Suprapubic skin (tissue), 4 donors: ENCODE data around the gene NFIA. TPM values are rescaled to one million over a fixed set of nuclear protein-coding genes. Genes with fewer than 3 reads are reported as not detected.

Source experiments
- DNase-seq, 2 donors: peaks; one replicate each; pipeline ENCODE4 v3.0.0-alpha.2; 2019; ENCODE audit warnings: low spot score in 2 of 2
- H3K27ac ChIP-seq: fragments of 200-600 bp; sonication (generic); one replicate; pipeline ENCODE4 v1.5.1; 2019
- H3K27me3 ChIP-seq: fragments of 200-600 bp; sonication (generic); one replicate; pipeline ENCODE4 v1.5.1; 2019
- H3K36me3 ChIP-seq: fragments of 200-600 bp; sonication (generic); one replicate; pipeline ENCODE4 v1.5.1; 2019
- H3K4me1 ChIP-seq: fragments of 200-600 bp; sonication (generic); one replicate; pipeline ENCODE4 v1.5.1; 2019
- H3K4me3 ChIP-seq: fragments of 200-600 bp; sonication (generic); one replicate; pipeline ENCODE4 v1.5.1; 2019; ENCODE audit warnings: mild to moderate bottlenecking
- H3K9me3 ChIP-seq: fragments of 200-600 bp; sonication (generic); one replicate; pipeline ENCODE4 v1.5.1; 2019
- EP300 ChIP-seq: sonication (generic); formaldehyde crosslinking; IDR thresholded peaks from one replicate; pipeline ENCODE4 v1.6.1; 2017; ENCODE audit warnings: antibody characterized with exemption
- POLR2A ChIP-seq, 2 donors: fragments of 450-650 bp; IDR thresholded peaks; one replicate each; pipeline ENCODE4 v1.6.1; 2017; ENCODE audit warnings: antibody characterized with exemption in 2 of 2, mild to moderate bottlenecking in 2 of 2, moderate library complexity in 2 of 2
- POLR2AphosphoS5 ChIP-seq, 3 donors: sonication (generic); formaldehyde crosslinking; IDR thresholded peaks; one replicate each; pipeline ENCODE4 v1.6.1; 2017; ENCODE audit warnings: antibody characterized with exemption in 3 of 3
- WGBS: methylation state at CpG from one replicate; pipeline ENCODE4 v1.1.5; 2018; 5-methylcytosine and 5-hydroxymethylcytosine counted together
- total RNA-seq, 4 donors: library from RNA; depleted of rRNA; stranded (reverse); fragments of >200 nt; gene quantifications; one replicate each; pipeline ENCODE4 v1.1.0, GENCODE V29; 2016
- TF ChIP-seq, protein P1 (sequence below), 2 donors: fragments of 200-600 bp in 1 of 2; fragments of 450-650 bp in 1 of 2; sonication (generic) in 1 of 2; IDR thresholded peaks; one replicate each; pipeline ENCODE4 v1.5.1; 2016 to 2019; ENCODE audit warnings: antibody characterized with exemption in 2 of 2, mild to moderate bottlenecking in 1 of 2, moderate library complexity in 1 of 2

Gene NFIA
- total RNA-seq, 4 donors from 2014 or later, result 30.1 to 54.2 (median 48.2) TPM

- Histone ChIP-seq H3K36me3 (no peaks in the 10 kb centered on the region), H3K27ac (peak overlapping the region; percentile 84), H3K27me3 (no peaks in the 10 kb centered on the region), H3K4me3 (no peak overlapping the region), H3K4me1 (peaks cover 57% of the 10 kb centered on the region), H3K9me3 (no peaks in the 10 kb centered on the region)
- no peak for DNase-seq
- no peak for TF ChIP-seq POLR2A (IDR thresholded peaks at IDR 0.05)
- WGBS, result 57% methylated on average over 11 of the region's 11 CpGs
Measured at GRCh38 chr1:61142726-61143500, 60.6 kb downstream of the NFIA start.

DNA sequence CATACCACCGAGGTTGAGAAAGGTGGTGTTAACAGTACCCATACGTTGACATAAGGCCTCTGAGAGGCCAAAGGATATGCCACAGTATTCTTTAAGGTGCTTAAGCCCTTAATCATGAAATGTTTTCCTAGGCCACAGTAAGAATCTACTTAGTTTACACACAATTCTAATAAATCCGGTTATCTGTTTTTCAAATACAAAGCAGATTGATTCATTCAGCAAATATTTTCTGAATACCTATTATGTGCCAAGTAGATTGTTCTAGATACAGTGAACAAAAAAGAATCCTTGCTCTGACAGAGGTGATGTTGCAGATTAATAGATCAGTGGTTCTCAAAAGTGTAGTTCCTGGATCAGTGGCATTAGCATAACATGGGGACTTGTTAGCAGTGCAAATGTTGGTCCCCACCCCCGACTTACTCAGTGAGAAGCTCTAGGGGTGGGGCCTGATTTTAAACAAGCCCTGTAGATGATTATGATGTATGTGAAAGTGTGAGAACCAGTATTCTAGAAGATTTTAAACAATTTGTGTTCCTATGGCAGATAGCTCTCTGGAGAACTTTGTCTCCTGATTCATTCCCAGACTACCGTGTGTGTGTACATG, 61.6 kb downstream of the NFIA start:
- Histone ChIP-seq H3K9me3 (no peaks in the 10 kb centered on the region), H3K27ac (peak overlapping the region; percentile 84), H3K4me3 (no peak overlapping the region), H3K27me3 (no peaks in the 10 kb centered on the region), H3K4me1 (peaks cover 52% of the 10 kb centered on the region), H3K36me3 (no peaks in the 10 kb centered on the region)
- no peak for TF ChIP-seq POLR2AphosphoS5 (IDR thresholded peaks at IDR 0.05)
- no peak for TF ChIP-seq POLR2A (IDR thresholded peaks at IDR 0.05)
- TF ChIP-seq, protein P1, sequence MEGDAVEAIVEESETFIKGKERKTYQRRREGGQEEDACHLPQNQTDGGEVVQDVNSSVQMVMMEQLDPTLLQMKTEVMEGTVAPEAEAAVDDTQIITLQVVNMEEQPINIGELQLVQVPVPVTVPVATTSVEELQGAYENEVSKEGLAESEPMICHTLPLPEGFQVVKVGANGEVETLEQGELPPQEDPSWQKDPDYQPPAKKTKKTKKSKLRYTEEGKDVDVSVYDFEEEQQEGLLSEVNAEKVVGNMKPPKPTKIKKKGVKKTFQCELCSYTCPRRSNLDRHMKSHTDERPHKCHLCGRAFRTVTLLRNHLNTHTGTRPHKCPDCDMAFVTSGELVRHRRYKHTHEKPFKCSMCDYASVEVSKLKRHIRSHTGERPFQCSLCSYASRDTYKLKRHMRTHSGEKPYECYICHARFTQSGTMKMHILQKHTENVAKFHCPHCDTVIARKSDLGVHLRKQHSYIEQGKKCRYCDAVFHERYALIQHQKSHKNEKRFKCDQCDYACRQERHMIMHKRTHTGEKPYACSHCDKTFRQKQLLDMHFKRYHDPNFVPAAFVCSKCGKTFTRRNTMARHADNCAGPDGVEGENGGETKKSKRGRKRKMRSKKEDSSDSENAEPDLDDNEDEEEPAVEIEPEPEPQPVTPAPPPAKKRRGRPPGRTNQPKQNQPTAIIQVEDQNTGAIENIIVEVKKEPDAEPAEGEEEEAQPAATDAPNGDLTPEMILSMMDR (IDR thresholded peaks at IDR 0.05), result no peak
- TF ChIP-seq EP300, result no peak
- 65% methylated on average over 5 of the region's 5 CpGs for WGBS
- DNase-seq, result no peak

- Histone ChIP-seq H3K27me3 (no peaks in the 10 kb centered on the region), H3K36me3 (no peaks in the 10 kb centered on the region), H3K9me3 (no peaks in the 10 kb centered on the region), H3K4me1 (peaks cover 14% of the 10 kb centered on the region), H3K4me3 (no peak overlapping the region), H3K27ac (no peak overlapping the region)
- 44% methylated on average over 1 of the region's 1 CpG for WGBS
- TF ChIP-seq POLR2AphosphoS5 (IDR thresholded peaks at IDR 0.05) (no peak), POLR2A (IDR thresholded peaks at IDR 0.05) (no peak), EP300 (no peak)
- TF ChIP-seq, protein P1 (IDR thresholded peaks at IDR 0.05), result no peak
- no peak for DNase-seq
Measured at GRCh38 chr1:61149010-61149860, 66.9 kb downstream of the NFIA start.

DNA sequence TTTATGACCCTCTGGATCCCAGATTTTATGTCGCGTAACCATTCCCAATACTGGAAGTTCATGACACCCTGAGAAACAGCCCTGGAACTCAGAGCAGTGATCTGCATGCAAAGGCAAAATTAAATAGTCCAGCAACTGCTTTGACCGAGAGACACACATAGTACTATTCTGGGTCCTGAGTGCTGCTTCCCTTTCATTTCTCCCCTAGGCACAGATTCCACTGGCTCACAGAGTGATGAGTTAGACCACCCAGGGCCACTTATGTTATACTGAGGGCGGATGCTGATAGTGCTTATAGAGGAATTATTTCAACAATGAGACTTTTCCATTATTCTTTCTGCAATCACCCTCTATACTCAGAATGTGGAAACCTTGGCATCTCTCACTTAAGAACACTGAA, 69.2 kb downstream of the NFIA start:
- H3K9me3 ChIP-seq, result no peaks in the 10 kb centered on the region
- 88% methylated on average over 4 of the region's 4 CpGs for WGBS
- peak overlapping the region; percentile 11 for H3K27ac ChIP-seq
- DNase-seq, result no peak
- H3K4me3 ChIP-seq, result no peak overlapping the region
- H3K4me1 ChIP-seq, result peaks cover 17% of the 10 kb centered on the region
- no peaks in the 10 kb centered on the region for H3K27me3 ChIP-seq
- H3K36me3 ChIP-seq, result no peaks in the 10 kb centered on the region
- TF ChIP-seq, protein P1 (IDR thresholded peaks at IDR 0.05), result no peak
- no peak for TF ChIP-seq POLR2AphosphoS5 (IDR thresholded peaks at IDR 0.05)
- no peak for TF ChIP-seq POLR2A (IDR thresholded peaks at IDR 0.05)
- no peak for TF ChIP-seq EP300

DNA sequence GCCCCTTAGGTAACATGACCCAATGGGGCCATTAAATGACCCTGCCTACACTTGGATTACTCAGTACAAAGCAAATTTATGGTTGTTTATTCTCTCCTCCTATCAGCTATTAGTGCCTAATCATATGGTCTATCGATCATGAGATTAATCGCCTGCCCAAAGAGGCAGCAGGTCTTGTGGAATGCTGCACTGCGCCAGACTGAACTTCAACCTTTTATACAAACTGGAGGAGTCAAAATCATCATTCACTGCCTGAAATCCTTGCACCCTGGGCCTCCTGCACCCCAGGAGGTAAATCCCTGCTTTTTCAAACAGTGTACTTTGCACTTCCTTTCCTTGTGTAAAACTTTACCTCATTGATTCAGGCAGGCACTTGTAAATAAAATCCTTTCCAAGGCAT, 69.7 kb downstream of the NFIA start:
- Histone ChIP-seq H3K36me3 (no peaks in the 10 kb centered on the region), H3K27me3 (no peaks in the 10 kb centered on the region), H3K4me1 (peaks cover 22% of the 10 kb centered on the region), H3K9me3 (no peaks in the 10 kb centered on the region), H3K4me3 (no peak overlapping the region), H3K27ac (peak overlapping the region; percentile 11)
- WGBS, result 87% methylated on average over 3 of the region's 3 CpGs
- no peak for TF ChIP-seq EP300
- no peak for TF ChIP-seq POLR2AphosphoS5 (IDR thresholded peaks at IDR 0.05)
- TF ChIP-seq POLR2A (IDR thresholded peaks at IDR 0.05), result no peak
- TF ChIP-seq, protein P1 (IDR thresholded peaks at IDR 0.05), result no peak
- no peak for DNase-seq
